HCT116 (cell line): ENCODE data around the gene PGK2. TPM values are rescaled to one million over a fixed set of nuclear protein-coding genes. Genes with fewer than 3 reads are reported as not detected.

Source experiments
- ATAC-seq: fragments of 200-7000 bp; cut with Tn5 transposase; 2 replicates; pipeline ENCODE4 v1.9.1; 2020; ENCODE audit warnings: mild to moderate bottlenecking, moderate library complexity
- BruUV-seq: library from RNA; stranded (reverse); fragments of 400-500 nt; replicated peaks from 2 replicates; lab custom pipeline; 2021; lab: Mats Ljungman, UMichigan
- CTCF ChIA-PET: fragments of 300-600 bp; sonication (Branson Sonifier 250); formaldehyde crosslinking; loops from one replicate; lab custom pipeline; 2021; ENCODE audit warnings: antibody characterized with exemption; lab: Charles Lee
- POLR2A ChIA-PET: fragments of 300-600, 350-600 bp; sonication (Branson Sonifier 250); formaldehyde crosslinking; loops from one replicate; lab custom pipeline; 2021; ENCODE audit warnings: antibody characterized with exemption; lab: Charles Lee
- RAD21 ChIA-PET, 2 experiments: fragments of 300-600 bp; sonication (Branson Sonifier 250); formaldehyde crosslinking; loops; one replicate each; lab custom pipeline; 2023; ENCODE audit warnings: low total read pairs in 2 of 2; ENCODE audit not compliant: uncharacterized antibody in 2 of 2, unreplicated experiment in 2 of 2, low non-redundant PET in 1 of 2; lab: Charles Lee
- DNase-seq: peaks from one replicate; pipeline ENCODE4 v3.0.0-alpha.2; 2010; ENCODE audit warnings: low read depth, low spot score
- H2AFZ ChIP-seq: fragments of 200-600 bp; shearing (Covaris generic), sonication (generic); 2 replicates; pipeline ENCODE4 v1.6.1; 2017; ENCODE audit warnings: low read depth, mixed run types, mixed read lengths, antibody characterized with exemption, low read length; ENCODE audit not compliant: poor library complexity, severe bottlenecking
- H3K27ac ChIP-seq: 2 replicates; pipeline ENCODE4 v1.5.1; 2012; ENCODE audit warnings: low read depth, low read length
- H3K27me3 ChIP-seq: fragments of 200-600 bp; sonication (generic); 2 replicates; pipeline ENCODE4 v1.6.1; 2016; ENCODE audit warnings: mixed run types, low read length, mixed read lengths; ENCODE audit not compliant: insufficient read depth
- H3K36me3 ChIP-seq, 2 experiments: fragments of 200-500 bp in 1 of 2; fragments of 200-600 bp in 1 of 2; sonication (Bioruptor generic) in 1 of 2; sonication (generic) in 1 of 2; 2 replicates each; pipeline versions ENCODE4 v1.5.1 to v1.6.1; 2014 to 2016; ENCODE audit warnings: low read length in 2 of 2, inconsistent platforms in 1 of 2, mixed read lengths in 1 of 2, mixed run types in 1 of 2; ENCODE audit not compliant: insufficient read depth in 2 of 2, control insufficient read depth in 1 of 2
- H3K4me1 ChIP-seq, 2 experiments: fragments of 200-600 bp in 1 of 2; sonication (generic) in 1 of 2; 2 replicates each; pipeline versions ENCODE4 v1.5.1 to v1.6.1; 2012 to 2017; ENCODE audit warnings: low read length in 2 of 2, inconsistent platforms in 1 of 2, mild to moderate bottlenecking in 1 of 2, mixed read lengths in 1 of 2, mixed run types in 1 of 2, moderate library complexity in 1 of 2; ENCODE audit not compliant: insufficient read depth in 2 of 2, control insufficient read depth in 1 of 2
- H3K4me2 ChIP-seq: fragments of 200-600 bp; sonication (generic); 2 replicates; pipeline ENCODE4 v1.6.1; 2017; ENCODE audit warnings: mixed run types, low read length, mixed read lengths
- H3K4me3 ChIP-seq, 2 experiments: fragments of 200-600 bp in 1 of 2; sonication (generic) in 1 of 2; replicated peaks in 1 of 2; 2 replicates each; pipeline ENCODE4 v1.5.1; 2011 to 2016; ENCODE audit warnings: low read length in 2 of 2, control low read depth in 1 of 2, low read depth in 1 of 2, mild to moderate bottlenecking in 1 of 2, mixed read lengths in 1 of 2, mixed run types in 1 of 2
- H3K79me2 ChIP-seq: fragments of 200-600 bp; sonication (generic); 2 replicates; pipeline ENCODE4 v1.6.1; 2017; ENCODE audit warnings: mild to moderate bottlenecking, mixed run types, low read length, moderate library complexity, mixed read lengths; ENCODE audit not compliant: insufficient read depth
- H3K9ac ChIP-seq: fragments of 200-600 bp; sonication (generic); 2 replicates; pipeline ENCODE4 v1.6.1; 2016; ENCODE audit warnings: low read length, mixed read lengths
- H3K9me2 ChIP-seq: fragments of 200-600 bp; sonication (generic), shearing (Covaris generic); 2 replicates; pipeline ENCODE4 v1.6.1; 2017; ENCODE audit warnings: mixed run types, mild to moderate bottlenecking, moderate library complexity; ENCODE audit not compliant: insufficient read depth
- H3K9me3 ChIP-seq, 2 experiments: fragments of 200-500 bp in 1 of 2; fragments of 200-600 bp in 1 of 2; sonication (Bioruptor generic) in 1 of 2; sonication (generic) in 1 of 2; 2 replicates each; pipeline ENCODE4 v1.6.1; 2014 to 2017; ENCODE audit warnings: low read length in 2 of 2, mixed read lengths in 2 of 2, inconsistent platforms in 1 of 2, low read depth in 1 of 2, mild to moderate bottlenecking in 1 of 2, mixed run types in 1 of 2, moderate library complexity in 1 of 2; ENCODE audit not compliant: control insufficient read depth in 1 of 2, insufficient read depth in 1 of 2
- H4K20me1 ChIP-seq: fragments of 200-600 bp; sonication (generic), shearing (Covaris generic); 2 replicates; pipeline ENCODE4 v1.6.1; 2017; ENCODE audit warnings: mixed run types, mild to moderate bottlenecking, moderate library complexity; ENCODE audit not compliant: insufficient read depth
- CBX3 ChIP-seq: IDR thresholded peaks from 2 replicates; pipeline ENCODE4 v1.6.1; 2012; ENCODE audit warnings: low read depth
- CEBPB ChIP-seq: IDR thresholded peaks from 2 replicates; pipeline ENCODE4 v1.6.1; 2012; ENCODE audit warnings: low read depth
- EGR1 ChIP-seq: IDR thresholded peaks from 2 replicates; pipeline ENCODE4 v1.6.1; 2012; ENCODE audit warnings: low read depth
- EZH2 ChIP-seq: fragments of 200-600 bp; sonication (generic); IDR thresholded peaks from 2 replicates; pipeline ENCODE4 v1.6.1; 2017; ENCODE audit warnings: antibody characterized with exemption, mixed run types
- EZH2phosphoT487 ChIP-seq: fragments of 200-600 bp; IDR thresholded peaks from 2 replicates; pipeline ENCODE4 v1.6.1; 2018; ENCODE audit warnings: antibody characterized with exemption, borderline replicate concordance
- FOSL1 ChIP-seq: IDR thresholded peaks from 2 replicates; pipeline ENCODE4 v1.6.1; 2012; ENCODE audit warnings: low read depth
- POLR2A ChIP-seq: IDR thresholded peaks from 2 replicates; pipeline ENCODE4 v1.7.0; 2011; ENCODE audit warnings: borderline replicate concordance; ENCODE audit not compliant: insufficient read depth, insufficient read length; ENCODE audit errors: extremely low read depth
- POLR2AphosphoS5 ChIP-seq: IDR thresholded peaks from 2 replicates; pipeline ENCODE4 v1.6.1; 2011; ENCODE audit warnings: mild to moderate bottlenecking, low read depth, low read length, moderate library complexity
- SIN3A ChIP-seq: IDR thresholded peaks from 2 replicates; pipeline ENCODE4 v1.6.1; 2012; ENCODE audit warnings: low read depth
- SP1 ChIP-seq: IDR thresholded peaks from 2 replicates; pipeline ENCODE4 v1.6.1; 2012; ENCODE audit warnings: low read depth
- SRF ChIP-seq: IDR thresholded peaks from 2 replicates; pipeline ENCODE4 v1.6.1; 2012; ENCODE audit warnings: low read depth
- TCF7L2 ChIP-seq: IDR thresholded peaks from 2 replicates; pipeline ENCODE4 v1.7.0; 2011; ENCODE audit warnings: borderline replicate concordance, inconsistent platforms; ENCODE audit not compliant: insufficient read depth, insufficient read length; ENCODE audit errors: extremely low read depth
- YY1 ChIP-seq: IDR thresholded peaks from 2 replicates; pipeline ENCODE4 v1.6.1; 2011; ENCODE audit warnings: low read length, low read depth, moderate library complexity, mild to moderate bottlenecking; ENCODE audit not compliant: insufficient replicate concordance; ENCODE audit errors: extremely low read depth
- ZFX ChIP-seq: fragments of 450-650 bp; IDR thresholded peaks from 2 replicates; pipeline ENCODE4 v1.6.1; 2017
- intact Hi-C: fragments of 100-400 bp; cut with micrococcal nuclease; formaldehyde crosslinking; loops from 2 replicates; pipeline ENCODE4 v1.10.0; 2022
- total RNA-seq: library from RNA; stranded (reverse); gene quantifications from one replicate; pipeline ENCODE4 v1.2.1, GENCODE V29; 2021; ENCODE audit not compliant: unreplicated experiment
- TF ChIP-seq, protein P1 (sequence below): IDR thresholded peaks from 2 replicates; pipeline ENCODE4 v1.6.1; 2012

PGK2 gene
- total RNA-seq, 1 experiment from 2014 or later: not detected

DNA sequence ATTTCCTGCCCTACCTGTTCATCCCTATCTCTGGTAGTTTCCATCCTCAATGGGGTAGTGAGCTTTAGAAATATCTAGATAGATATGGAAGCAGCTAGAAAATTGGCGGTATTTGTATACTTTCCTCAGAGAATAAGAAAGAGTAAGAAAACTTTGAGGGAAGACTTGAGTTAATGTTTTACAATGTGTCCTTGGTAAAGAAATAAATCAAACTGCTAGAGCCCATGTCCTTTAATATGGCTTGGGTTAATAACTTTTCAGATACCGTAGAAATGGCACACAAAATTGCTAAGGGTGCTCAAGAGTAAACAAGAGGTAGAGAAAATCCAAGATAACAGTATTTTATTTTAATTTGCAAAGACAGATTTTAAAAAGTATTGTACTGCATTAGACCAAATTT is 28.1 kb upstream of the PGK2 start:
- TF ChIP-seq CBX3 (no peak), TCF7L2 (no peak)
- no peaks in the 10 kb centered on the region for H4K20me1 ChIP-seq
- intact Hi-C loops: no loop called here
- H3K4me3 ChIP-seq: no peak overlapping the region
- H3K4me1 ChIP-seq: no peaks in the 10 kb centered on the region
- ChIA-PET CTCF (no interaction called here), RAD21 (no interaction called here), POLR2A (no interaction called here)
- ATAC-seq (no peak), DNase-seq (no peak)
- no peak overlapping the region for H3K27ac ChIP-seq
- no peaks in the 10 kb centered on the region for H3K27me3 ChIP-seq
- H2AFZ ChIP-seq: no peak overlapping the region
- H3K79me2 ChIP-seq: no peaks in the 10 kb centered on the region
- no peak overlapping the region for H3K9ac ChIP-seq
- H3K9me2 ChIP-seq: no peaks in the 10 kb centered on the region
- no peaks in the 10 kb centered on the region for H3K36me3 ChIP-seq
- no peak overlapping the region for H3K4me2 ChIP-seq
- H3K9me3 ChIP-seq: no peaks in the 10 kb centered on the region
- no TSS peak for BruUV-seq

DNA sequence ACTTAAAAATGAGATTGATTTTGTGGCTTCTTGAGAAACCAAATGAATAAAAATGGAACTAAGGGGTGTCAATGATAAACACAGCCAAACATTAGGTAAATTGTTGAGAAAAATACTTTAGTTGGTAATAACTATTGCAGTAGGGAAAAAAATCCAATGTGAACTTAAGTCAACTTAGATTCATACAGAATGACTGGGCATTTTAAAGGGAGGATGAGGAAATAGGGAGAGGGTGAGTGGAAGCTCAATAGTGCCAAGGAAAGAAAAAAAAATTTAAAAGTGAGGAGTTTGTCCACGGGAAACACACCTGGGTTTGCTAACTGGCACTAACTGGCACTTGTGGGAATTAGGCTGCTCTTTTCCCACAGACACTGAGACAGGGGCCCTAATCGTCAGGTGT is 26.2 kb upstream of the PGK2 start:
- RAD21 ChIA-PET: no interaction called here
- intact Hi-C loops: no loop called here
- H3K79me2 ChIP-seq: no peaks in the 10 kb centered on the region
- TF ChIP-seq SP1 (no peak), ZFX (no peak), POLR2A (no peak), POLR2AphosphoS5 (no peak), FOSL1 (no peak), TCF7L2 (no peak), YY1 (no peak), SRF (no peak), SIN3A (no peak), EGR1 (no peak), EZH2 (no peak), EZH2phosphoT487 (no peak), CEBPB (no peak), CBX3 (no peak)
- TF ChIP-seq, protein P1, sequence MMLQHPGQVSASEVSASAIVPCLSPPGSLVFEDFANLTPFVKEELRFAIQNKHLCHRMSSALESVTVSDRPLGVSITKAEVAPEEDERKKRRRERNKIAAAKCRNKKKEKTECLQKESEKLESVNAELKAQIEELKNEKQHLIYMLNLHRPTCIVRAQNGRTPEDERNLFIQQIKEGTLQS: no peak
- no peak overlapping the region for H3K4me2 ChIP-seq
- CTCF ChIA-PET: no interaction called here
- H2AFZ ChIP-seq: no peak overlapping the region
- no peaks in the 10 kb centered on the region for H4K20me1 ChIP-seq
- H3K9me2 ChIP-seq: no peaks in the 10 kb centered on the region
- POLR2A ChIA-PET: no interaction called here
- no peaks in the 10 kb centered on the region for H3K36me3 ChIP-seq
- ATAC-seq (no peak), DNase-seq (no peak)
- no peaks in the 10 kb centered on the region for H3K27me3 ChIP-seq
- H3K4me3 ChIP-seq: no peak overlapping the region
- no peak overlapping the region for H3K9ac ChIP-seq
- H3K4me1 ChIP-seq: no peaks in the 10 kb centered on the region
- BruUV-seq: no TSS peak
- no peaks in the 10 kb centered on the region for H3K9me3 ChIP-seq
- no peak overlapping the region for H3K27ac ChIP-seq
